Cardiac fibroblast (primary cell): ENCODE measurements around the gene PDE4D.

Source experiments
- DNase-seq, 2 donors: peaks; one replicate each; pipeline versions ENCODE4 v3.0.0 to v3.0.0-alpha.2; 2010; ENCODE audit warnings: low read depth in 2 of 2
- H3K4me3 ChIP-seq, 2 donors: replicated peaks in 1 of 2; 1 replicate in 1 of 2; 2 replicates in 1 of 2; pipeline ENCODE4 v1.5.1; 2011; ENCODE audit warnings: low read depth in 2 of 2, low read length in 2 of 2, mild to moderate bottlenecking in 2 of 2, moderate library complexity in 1 of 2
- TF ChIP-seq, protein P1 (sequence below): IDR thresholded peaks from one replicate; pipeline ENCODE4 v1.5.1; 2011; ENCODE audit warnings: low read depth, mild to moderate bottlenecking, low read length, inconsistent platforms

The PDE4D gene

DNA sequence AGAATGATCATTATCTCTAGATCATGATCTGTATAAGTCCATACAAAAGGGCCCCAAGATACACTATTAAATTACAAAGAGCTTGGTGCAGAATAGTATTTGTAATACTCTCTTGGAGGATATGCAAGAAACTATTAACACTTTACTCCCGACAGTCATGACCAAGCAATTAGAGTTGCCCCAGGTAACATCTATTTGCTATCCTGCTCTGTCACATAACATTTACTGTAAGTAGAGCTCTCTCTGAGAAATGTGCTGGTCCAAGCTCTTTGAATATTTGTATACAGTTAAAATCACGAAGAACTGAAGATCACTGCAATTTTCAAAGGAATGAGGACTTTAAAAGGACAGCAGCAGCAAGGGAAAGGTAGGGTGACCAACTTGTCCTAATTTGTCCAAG lies 757.0 kb downstream of the PDE4D start:
- TF ChIP-seq, protein P1, sequence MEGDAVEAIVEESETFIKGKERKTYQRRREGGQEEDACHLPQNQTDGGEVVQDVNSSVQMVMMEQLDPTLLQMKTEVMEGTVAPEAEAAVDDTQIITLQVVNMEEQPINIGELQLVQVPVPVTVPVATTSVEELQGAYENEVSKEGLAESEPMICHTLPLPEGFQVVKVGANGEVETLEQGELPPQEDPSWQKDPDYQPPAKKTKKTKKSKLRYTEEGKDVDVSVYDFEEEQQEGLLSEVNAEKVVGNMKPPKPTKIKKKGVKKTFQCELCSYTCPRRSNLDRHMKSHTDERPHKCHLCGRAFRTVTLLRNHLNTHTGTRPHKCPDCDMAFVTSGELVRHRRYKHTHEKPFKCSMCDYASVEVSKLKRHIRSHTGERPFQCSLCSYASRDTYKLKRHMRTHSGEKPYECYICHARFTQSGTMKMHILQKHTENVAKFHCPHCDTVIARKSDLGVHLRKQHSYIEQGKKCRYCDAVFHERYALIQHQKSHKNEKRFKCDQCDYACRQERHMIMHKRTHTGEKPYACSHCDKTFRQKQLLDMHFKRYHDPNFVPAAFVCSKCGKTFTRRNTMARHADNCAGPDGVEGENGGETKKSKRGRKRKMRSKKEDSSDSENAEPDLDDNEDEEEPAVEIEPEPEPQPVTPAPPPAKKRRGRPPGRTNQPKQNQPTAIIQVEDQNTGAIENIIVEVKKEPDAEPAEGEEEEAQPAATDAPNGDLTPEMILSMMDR = no peak

DNA sequence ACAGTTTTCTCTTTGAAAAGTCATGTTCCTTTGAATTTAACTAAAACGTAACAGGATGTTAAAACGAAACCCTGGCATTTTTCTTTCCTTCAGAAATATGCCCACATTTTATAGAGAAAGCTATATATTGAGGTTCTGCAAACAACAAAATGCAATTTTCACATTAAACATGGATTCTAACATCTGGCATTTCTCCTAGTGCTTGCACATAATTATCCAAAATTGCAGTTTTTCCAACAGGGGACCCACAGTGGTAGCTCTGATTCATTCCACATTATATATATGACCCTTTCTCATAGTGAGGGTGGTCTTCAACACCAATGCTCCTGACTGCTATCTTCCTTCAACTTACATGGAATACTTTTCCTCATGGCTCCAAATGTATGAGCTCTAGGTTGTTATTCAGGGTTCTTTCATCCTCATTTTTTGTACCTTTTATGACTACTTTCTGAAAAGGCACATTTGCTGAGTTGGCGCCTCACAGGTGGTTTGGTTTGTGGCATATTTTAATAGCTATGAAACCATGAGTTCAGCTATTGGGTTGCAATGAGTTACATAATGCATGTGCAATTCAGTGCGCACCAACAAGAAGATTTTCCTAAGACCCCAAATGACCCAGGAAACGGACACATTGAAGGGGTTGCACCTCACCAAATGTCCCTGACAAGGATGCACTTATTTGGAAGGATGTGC lies 758.9 kb downstream of the PDE4D start:
- DNase-seq = no peak

More for the DNA sequence above, 757.0 kb downstream of the PDE4D start:
- DNase-seq = no peak
- H3K4me3 ChIP-seq = no peak overlapping the region

DNA sequence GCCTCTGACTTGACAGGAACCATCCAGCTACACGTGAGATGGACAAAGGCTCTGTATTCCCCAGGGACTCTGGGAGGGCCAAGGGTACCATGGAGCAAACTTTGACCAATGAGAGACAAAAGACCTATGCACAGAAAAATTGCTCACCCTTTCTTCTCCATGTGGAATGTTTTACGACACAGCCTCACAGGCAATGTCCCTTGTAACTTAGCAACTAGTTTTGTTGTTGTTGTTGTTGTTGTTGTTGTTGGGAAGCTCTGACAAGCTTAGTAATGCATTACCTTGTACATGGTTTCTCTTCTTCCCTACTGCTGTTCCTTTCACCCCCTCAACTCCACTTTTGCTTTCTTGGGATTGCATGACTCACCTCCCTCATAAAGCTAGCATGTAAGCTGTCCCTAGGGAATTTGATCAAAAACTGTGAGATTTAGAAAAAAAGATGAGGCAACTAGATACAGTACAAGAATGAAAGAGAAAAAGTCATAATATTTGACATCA lies 759.7 kb downstream of the PDE4D start:
- DNase-seq = peak; percentile 80 to 94
- TF ChIP-seq, protein P1 = no peak
- no peak overlapping the region for H3K4me3 ChIP-seq

More for the DNA sequence above, 758.9 kb downstream of the PDE4D start:
- H3K4me3 ChIP-seq = no peak overlapping the region
- TF ChIP-seq, protein P1 = no peak

DNA sequence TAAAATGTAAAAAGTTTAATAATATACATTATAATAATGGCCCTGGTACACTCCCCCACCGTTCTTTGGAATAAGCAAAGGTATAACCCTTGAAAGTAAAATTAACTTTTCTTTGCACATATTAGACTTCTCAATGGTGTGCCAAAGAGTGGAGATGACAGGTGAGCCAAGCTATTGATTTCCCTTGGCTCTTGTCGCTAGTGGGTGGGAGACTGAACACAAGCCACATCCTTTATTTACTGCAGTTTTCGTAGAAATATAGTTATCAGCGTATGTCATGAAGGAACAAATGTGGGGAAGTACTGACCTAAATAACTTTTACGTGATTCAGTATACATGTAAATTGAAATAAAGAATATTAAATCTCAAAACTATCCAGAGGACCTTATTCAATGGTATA lies 761.4 kb downstream of the PDE4D start:
- no peak for DNase-seq
- no peak overlapping the region for H3K4me3 ChIP-seq
- TF ChIP-seq, protein P1 = no peak

DNA sequence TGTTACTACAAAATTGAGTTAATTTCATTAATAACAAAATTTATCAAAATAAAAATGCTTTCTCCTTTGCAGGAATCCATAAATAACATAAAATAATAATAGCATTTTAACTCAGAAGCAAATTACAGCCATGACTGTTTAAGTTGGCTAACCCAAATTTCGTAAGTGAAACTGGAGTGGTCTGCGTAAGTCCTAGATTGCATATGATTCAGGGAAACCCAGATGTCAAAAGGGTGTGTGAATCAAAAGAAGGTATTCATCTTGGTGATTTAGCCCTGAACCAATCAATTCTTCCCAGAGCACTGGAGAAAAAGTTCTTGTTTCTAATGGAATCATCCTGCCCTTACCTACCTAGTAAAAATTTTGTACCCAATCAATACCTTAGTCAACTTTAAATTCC lies 763.1 kb downstream of the PDE4D start:
- H3K4me3 ChIP-seq = no peak overlapping the region
- peak; percentile 47 to 80 for DNase-seq
- TF ChIP-seq, protein P1 = no peak

DNA sequence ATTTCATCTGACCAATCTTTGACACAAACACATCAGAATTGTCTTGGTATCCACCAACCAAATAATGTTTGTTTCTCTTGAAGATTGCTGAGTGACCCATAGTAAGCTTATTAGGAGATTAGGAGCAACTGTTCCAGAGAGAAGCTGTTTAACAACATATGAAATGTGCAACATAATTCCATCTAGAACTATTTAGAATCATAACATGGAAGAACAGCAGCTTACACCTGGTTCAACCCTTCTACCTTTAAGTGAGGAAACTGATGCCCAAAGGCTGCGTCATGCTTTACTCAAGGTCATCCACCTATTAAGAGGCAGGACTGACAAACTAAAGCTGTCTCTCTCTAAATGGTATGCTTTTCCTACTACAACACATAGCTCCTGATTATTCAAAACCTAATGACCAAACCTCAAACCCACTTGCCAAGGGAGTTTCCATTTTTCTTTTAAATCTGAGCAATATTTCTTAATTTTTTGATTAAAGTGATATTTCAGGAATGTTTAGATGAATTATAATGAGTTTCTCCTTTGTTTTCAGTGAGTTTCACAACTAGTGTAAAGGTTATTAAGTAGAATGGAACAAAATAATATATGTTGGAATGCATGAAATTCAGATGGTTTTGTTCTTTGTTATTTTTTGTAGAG lies 764.8 kb downstream of the PDE4D start:
- TF ChIP-seq, protein P1 = no peak
- peak; percentile 18 to 31 for DNase-seq

More for the DNA sequence above, 764.8 kb downstream of the PDE4D start:
- H3K4me3 ChIP-seq = no peak overlapping the region
